Measurements from ENCODE around the gene SUMF1. TPM values are rescaled to one million over a fixed set of nuclear protein-coding genes. Genes with fewer than 3 reads are reported as not detected.

Gene SUMF1
- total and polyA plus RNA-seq, 2 donors (not counting 1 experiment from before 2014, with no cell fraction given), result 10.3 to 21.2 TPM

DNA sequence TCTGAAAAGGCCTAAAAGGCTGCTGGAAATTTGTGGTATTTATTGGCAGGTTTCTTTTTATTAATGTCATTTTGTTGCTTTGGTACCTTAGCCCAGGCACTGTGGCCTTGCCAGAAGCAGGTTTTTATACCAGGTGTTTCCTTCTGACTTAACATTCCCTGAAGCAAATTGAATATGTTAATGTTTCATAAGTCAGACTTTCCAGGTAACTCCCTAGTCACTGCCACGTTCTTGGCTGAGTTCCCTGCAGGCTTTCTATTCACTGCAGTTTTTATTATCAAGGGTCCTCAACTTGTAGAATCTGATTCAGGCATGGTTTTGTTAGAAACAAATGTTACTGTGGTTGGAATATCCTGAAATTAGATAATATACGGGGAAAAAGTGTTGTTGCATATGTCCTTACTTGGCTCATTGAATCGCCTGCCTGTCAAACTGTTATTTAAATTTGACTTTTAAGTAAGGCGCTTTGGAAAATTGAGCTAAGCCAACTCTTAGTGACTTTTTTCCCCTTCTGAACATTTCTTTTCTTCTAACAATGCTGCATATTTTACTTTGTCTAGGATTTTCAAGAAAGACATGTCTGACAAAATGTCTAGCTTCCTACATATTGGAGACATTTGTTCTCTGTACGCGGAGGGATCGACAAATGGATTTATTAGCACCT is 49.0 kb upstream of the SUMF1 start:
- intact Hi-C loops (cut with micrococcal nuclease), result no loop called here
- Histone ChIP-seq H3K4me3 (ENCODE audit: control extremely low read depth in 1 of 5, extremely low read depth in 1 of 5, insufficient read depth in 1 of 5, low read depth in 2 of 5, low read length in 4 of 5) (no peak overlapping the region), H3K27me3 (replicated peaks in 1 of 4; ENCODE audit: control extremely low read depth in 1 of 4, control insufficient read depth in 3 of 4, insufficient read depth in 4 of 4, low read length in 3 of 4) (no peaks in the 10 kb centered on the region), H2AFZ (ENCODE audit: insufficient read depth, low read depth, low read length, poor library complexity, severe bottlenecking) (no peak overlapping the region), H3K9me3 (ENCODE audit: control extremely low read depth in 1 of 3, control insufficient read depth in 2 of 3, insufficient read depth in 1 of 3, low read length in 2 of 3) (no peaks in the 10 kb centered on the region), H3K9ac (ENCODE audit: low read length) (no peak overlapping the region), H3K4me1 (ENCODE audit: control insufficient read depth in 2 of 2, insufficient read depth in 2 of 2, low read length in 2 of 2) (peaks cover 68 to 74% of the 10 kb centered on the region in 2 donors), H3K79me2 (ENCODE audit: control insufficient read depth, insufficient read depth, low read length) (peaks cover 96% of the 10 kb centered on the region), H4K20me1 (ENCODE audit: control insufficient read depth, insufficient read depth, low read length, poor library complexity, severe bottlenecking) (peaks cover 86% of the 10 kb centered on the region), H3K27ac (ENCODE audit: low read length in 2 of 2) (peak overlapping the region in 1 of 2 donors; percentile 70), H3K4me2 (replicated peaks; ENCODE audit: low read depth, low read length, poor library complexity, severe bottlenecking) (peak overlapping the region; percentile 24), H3K36me3 (replicated peaks in 1 of 2; ENCODE audit: control extremely low read depth in 1 of 2, control insufficient read depth in 1 of 2, extremely low read depth in 1 of 2, insufficient read depth in 2 of 2, low read length in 1 of 2) (peaks cover 1 to 43% of the 10 kb centered on the region in 2 experiments)
- Mint-ChIP-seq H3K9me3 (ENCODE audit: insufficient read depth) (no peaks in the 10 kb centered on the region), H3K27ac (peak overlapping the region; percentile 62), H3K27me3 (no peaks in the 10 kb centered on the region), H3K4me1 (peaks cover 82% of the 10 kb centered on the region), H3K4me3 (no peak overlapping the region)
- ATAC-seq (ENCODE audit: low read depth), result no peak
- POLR2A ChIA-PET, result no interaction called here
- CTCF ChIA-PET, result interaction anchor here (3.5 to 5.3 kb wide), 2 partner anchors 9 to 22 kb away, joined by 14 to 44 read pairs; partner anchors contain the start of gene ITPR1
- 77% methylated on average over 6 of the region's 7 CpGs for WGBS (ENCODE audit: insufficient coverage)
- TF ChIP-seq EZH2 (IDR thresholded peaks at IDR 0.05; ENCODE audit: borderline replicate concordance, insufficient read depth, low read depth, low read length, poor library complexity, severe bottlenecking), result no peak
- DNase-seq, result no peak

DNA sequence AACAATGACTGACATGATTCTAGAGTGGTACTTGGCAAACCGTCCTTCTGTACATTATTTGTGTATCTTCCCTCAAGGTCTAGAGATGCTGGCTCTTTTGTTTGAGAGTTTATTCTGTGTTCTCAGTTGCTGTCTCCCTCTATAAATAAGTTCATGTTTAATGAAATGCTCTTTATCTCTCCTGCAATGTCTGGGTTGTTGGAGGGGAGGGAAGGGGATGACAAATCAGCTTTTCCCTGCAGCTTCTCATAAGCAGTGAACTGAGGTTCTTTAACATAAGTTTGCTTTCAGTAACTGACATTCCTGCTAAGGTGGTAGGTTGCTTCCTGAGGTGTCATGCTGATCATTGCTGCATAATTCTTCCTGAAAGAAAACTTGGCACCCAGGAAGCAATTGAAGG is 47.8 kb upstream of the SUMF1 start:
- Mint-ChIP-seq H3K27me3 (no peaks in the 10 kb centered on the region), H3K9me3 (ENCODE audit: insufficient read depth) (no peaks in the 10 kb centered on the region), H3K4me3 (no peak overlapping the region), H3K4me1 (peaks cover 87% of the 10 kb centered on the region), H3K27ac (peak overlapping the region; percentile 62)
- ATAC-seq (ENCODE audit: low read depth) (no peak), DNase-seq (no peak)
- Histone ChIP-seq H3K79me2 (ENCODE audit: control insufficient read depth, insufficient read depth, low read length) (peaks cover 96% of the 10 kb centered on the region), H3K9me3 (ENCODE audit: control extremely low read depth in 1 of 3, control insufficient read depth in 2 of 3, insufficient read depth in 1 of 3, low read length in 2 of 3) (no peaks in the 10 kb centered on the region), H3K4me2 (replicated peaks; ENCODE audit: low read depth, low read length, poor library complexity, severe bottlenecking) (no peak overlapping the region), H3K27ac (ENCODE audit: low read length in 2 of 2) (peak overlapping the region in 1 of 2 donors; percentile 70), H2AFZ (ENCODE audit: insufficient read depth, low read depth, low read length, poor library complexity, severe bottlenecking) (no peak overlapping the region), H3K9ac (ENCODE audit: low read length) (no peak overlapping the region), H3K4me3 (ENCODE audit: control extremely low read depth in 1 of 5, extremely low read depth in 1 of 5, insufficient read depth in 1 of 5, low read depth in 2 of 5, low read length in 4 of 5) (no peak overlapping the region), H3K27me3 (replicated peaks in 1 of 4; ENCODE audit: control extremely low read depth in 1 of 4, control insufficient read depth in 3 of 4, insufficient read depth in 4 of 4, low read length in 3 of 4) (no peaks in the 10 kb centered on the region), H4K20me1 (ENCODE audit: control insufficient read depth, insufficient read depth, low read length, poor library complexity, severe bottlenecking) (peaks cover 86% of the 10 kb centered on the region), H3K4me1 (ENCODE audit: control insufficient read depth in 2 of 2, insufficient read depth in 2 of 2, low read length in 2 of 2) (peaks cover 79% of the 10 kb centered on the region in 2 donors), H3K36me3 (replicated peaks in 1 of 2; ENCODE audit: control extremely low read depth in 1 of 2, control insufficient read depth in 1 of 2, extremely low read depth in 1 of 2, insufficient read depth in 2 of 2, low read length in 1 of 2) (peaks cover 1 to 31% of the 10 kb centered on the region in 2 experiments)
- intact Hi-C loops (cut with micrococcal nuclease), result no loop called here
- no CpG with 5 or more reads among the region's 1 CpG for WGBS (ENCODE audit: insufficient coverage)
- TF ChIP-seq, protein P1, sequence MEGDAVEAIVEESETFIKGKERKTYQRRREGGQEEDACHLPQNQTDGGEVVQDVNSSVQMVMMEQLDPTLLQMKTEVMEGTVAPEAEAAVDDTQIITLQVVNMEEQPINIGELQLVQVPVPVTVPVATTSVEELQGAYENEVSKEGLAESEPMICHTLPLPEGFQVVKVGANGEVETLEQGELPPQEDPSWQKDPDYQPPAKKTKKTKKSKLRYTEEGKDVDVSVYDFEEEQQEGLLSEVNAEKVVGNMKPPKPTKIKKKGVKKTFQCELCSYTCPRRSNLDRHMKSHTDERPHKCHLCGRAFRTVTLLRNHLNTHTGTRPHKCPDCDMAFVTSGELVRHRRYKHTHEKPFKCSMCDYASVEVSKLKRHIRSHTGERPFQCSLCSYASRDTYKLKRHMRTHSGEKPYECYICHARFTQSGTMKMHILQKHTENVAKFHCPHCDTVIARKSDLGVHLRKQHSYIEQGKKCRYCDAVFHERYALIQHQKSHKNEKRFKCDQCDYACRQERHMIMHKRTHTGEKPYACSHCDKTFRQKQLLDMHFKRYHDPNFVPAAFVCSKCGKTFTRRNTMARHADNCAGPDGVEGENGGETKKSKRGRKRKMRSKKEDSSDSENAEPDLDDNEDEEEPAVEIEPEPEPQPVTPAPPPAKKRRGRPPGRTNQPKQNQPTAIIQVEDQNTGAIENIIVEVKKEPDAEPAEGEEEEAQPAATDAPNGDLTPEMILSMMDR (IDR thresholded peaks at IDR 0.05), result no peak
- no peak for TF ChIP-seq EZH2 (IDR thresholded peaks at IDR 0.05; ENCODE audit: borderline replicate concordance, insufficient read depth, low read depth, low read length, poor library complexity, severe bottlenecking)
- ChIA-PET POLR2A (interaction anchor here (0.7 kb wide), 1 partner anchor 21 kb away, joined by 5 read pairs; the partner anchor contains the start of gene ITPR1), CTCF (interaction anchor here (1.1 to 3.5 kb wide), 2 partner anchors 8 to 118 kb away, joined by 3 to 14 read pairs; no protein-coding TSS in a partner anchor)
